Posterior cingulate gyrus (tissue), 11 donors: ENCODE results near the gene MYF6.
"Not testable (repeated sequence)": the region's sequence is repeated elsewhere in the genome, so short reads cannot be mapped to it uniquely, and the experiment has no call there.

Experiments used
- DNase-seq, 10 donors: peaks; one replicate each; pipeline versions ENCODE4 v3.0.0 to v3.0.0-alpha.2; 2020 to 2021; ENCODE audit warnings: mixed read lengths in 3 of 10
- intact Hi-C: fragments of 100-400 bp; cut with DNase I; formaldehyde crosslinking; loops from one replicate; pipeline ENCODE4 v1.15.1; 2023

MYF6 gene

DNA sequence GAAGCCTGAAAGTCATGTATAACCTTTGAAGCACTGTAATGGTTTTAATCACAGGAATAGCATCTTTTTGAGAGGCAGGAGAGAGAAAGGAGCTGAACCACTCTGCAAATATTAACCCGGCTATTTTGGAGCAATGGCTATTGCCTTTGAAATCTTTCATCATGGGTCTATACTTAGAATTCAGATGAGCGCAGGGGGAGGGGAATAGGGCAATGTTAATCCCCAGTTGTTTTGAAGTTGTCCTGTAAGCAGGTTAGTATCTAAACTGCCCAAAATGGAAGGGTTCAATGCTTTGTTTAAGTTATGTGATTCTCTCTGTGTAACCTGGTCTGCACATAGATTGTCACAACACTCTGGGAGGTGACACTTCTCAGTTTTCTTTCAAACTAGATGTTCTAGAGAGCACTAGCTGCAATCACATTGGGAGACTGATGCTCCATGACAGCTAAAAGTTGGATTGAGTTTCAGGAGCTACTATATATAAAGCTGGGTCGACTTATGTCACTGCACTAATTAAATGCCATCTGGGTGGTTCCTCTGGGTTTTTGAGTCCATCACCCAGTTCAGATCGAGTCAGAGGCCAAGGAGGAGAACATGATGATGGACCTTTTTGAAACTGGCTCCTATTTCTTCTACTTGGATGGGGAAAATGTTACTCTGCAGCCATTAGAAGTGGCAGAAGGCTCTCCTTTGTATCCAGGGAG, at the start of gene MYF6:
Gene MYF6, plus strand, starts transcription at position 509 of the 704 bp plus-strand sequence. Its CDS starts 86 bp downstream, at position 595.
- DNase-seq: no peak

GRCh38 chr12:80659512-80660063, 47.8 kb upstream of the MYF6 start:
- DNase-seq: no peak
- intact Hi-C loops: no loop called here

More for the DNA sequence above, at the start of gene MYF6:
- intact Hi-C loops: no loop called here

- intact Hi-C loops: no loop called here
- DNase-seq: no peak
Observed at GRCh38 chr12:80662586-80662985, 44.8 kb upstream of the MYF6 start.

- no peak for DNase-seq
- intact Hi-C loops: no loop called here
Observed at GRCh38 chr12:80670214-80670613, 37.2 kb upstream of the MYF6 start.

GRCh38 chr12:80676042-80676636, 31.3 kb upstream of the MYF6 start:
- intact Hi-C loops: not testable (repeated sequence)
- peak in 2 of 10 donors; percentile 14 to 53 for DNase-seq

- intact Hi-C loops: no loop called here
- DNase-seq: no peak
Observed at GRCh38 chr12:80676856-80677255, 30.6 kb upstream of the MYF6 start.

GRCh38 chr12:80677994-80678393, 29.4 kb upstream of the MYF6 start:
- intact Hi-C loops: no loop called here
- DNase-seq: no peak

DNA sequence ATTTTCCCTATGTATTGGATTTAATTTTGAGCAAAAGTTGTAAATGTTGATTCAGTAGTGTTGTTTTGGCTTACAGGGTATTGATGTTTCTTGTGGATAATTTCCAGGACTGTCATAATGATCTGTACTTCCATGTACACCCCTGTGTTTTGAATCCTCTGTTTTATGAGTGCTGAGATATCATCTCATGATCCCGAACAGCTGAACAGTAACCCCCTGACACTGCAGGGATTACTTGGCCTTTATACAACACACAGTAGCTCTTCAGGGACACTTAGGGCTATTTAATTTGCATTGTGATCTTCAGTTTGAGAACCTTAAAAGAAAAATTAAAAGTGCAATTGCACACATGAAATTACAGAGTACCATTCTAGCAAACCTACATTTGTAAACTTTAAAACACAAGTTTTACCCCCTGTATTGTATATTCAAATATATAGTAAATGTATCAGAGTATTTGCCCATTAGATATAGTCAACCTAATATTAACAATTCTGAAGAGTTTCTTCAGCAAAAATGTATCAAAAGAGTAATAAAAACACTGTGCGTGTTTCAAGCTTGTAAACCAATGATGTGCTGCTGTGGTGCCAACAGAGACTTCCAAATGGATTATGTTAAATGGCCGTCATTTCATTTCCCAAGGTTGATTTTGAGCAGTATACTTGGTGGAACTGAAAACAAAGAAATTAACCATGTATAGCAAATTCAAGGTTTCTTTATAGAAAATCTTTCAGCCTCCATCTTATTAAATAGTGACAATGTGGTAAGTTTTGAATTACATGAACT, 27.9 kb upstream of the MYF6 start:
- intact Hi-C loops: loop anchor here (10.0 kb wide), 1 partner anchor 55 kb away; no protein-coding TSS in a partner anchor
- no peak for DNase-seq

DNA sequence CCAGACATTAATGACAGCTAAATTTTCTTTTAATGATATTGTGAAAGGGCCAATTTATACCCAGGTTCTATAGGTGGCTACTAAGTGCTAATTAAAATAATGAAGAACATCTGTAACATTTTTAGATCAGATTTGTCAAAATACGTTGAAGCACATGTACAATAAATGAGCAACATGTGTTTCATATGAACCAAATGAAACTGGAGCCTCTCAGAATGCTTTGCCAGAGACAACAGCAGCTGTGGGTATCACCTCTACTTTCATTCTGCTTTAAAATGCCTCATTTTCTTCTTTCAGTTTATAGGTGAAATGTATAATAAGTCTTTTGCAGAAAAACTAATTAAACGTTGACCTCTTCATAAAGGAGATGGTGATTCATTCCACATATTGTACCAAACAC, 26.1 kb upstream of the MYF6 start:
- no peak for DNase-seq
- intact Hi-C loops: loop anchor here (10.0 kb wide), 1 partner anchor 56 kb away; no protein-coding TSS in a partner anchor

GRCh38 chr12:80681786-80682185, 25.6 kb upstream of the MYF6 start:
- DNase-seq: no peak
- intact Hi-C loops: loop anchor here (10.0 kb wide), 1 partner anchor 57 kb away; no protein-coding TSS in a partner anchor

- intact Hi-C loops: loop anchor here (10.0 kb wide), 1 partner anchor 59 kb away; no protein-coding TSS in a partner anchor
- no peak for DNase-seq
Observed at GRCh38 chr12:80684077-80684495, 23.3 kb upstream of the MYF6 start.

DNA sequence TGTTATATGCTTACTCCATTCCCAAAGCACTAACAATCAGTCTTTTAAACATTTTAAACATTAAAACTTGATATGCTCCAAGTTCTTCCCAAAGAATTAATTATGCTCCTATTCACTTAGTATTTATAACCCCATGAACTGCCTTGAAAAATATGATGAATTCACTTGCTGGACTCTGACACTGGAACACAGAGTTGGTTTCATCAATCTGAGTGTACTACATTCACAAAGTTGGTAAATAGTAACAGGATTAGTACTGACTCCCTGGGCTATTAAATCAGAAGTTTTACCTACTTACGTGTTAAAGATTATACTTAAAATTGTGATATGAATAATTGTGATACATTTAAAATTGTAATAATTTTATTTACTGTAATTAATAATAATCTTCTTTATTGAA, 17.3 kb upstream of the MYF6 start:
- intact Hi-C loops: no loop called here
- DNase-seq: no peak

- intact Hi-C loops: no loop called here
- no peak for DNase-seq
Observed at GRCh38 chr12:80690513-80690912, 16.9 kb upstream of the MYF6 start.

GRCh38 chr12:80692114-80692513, 15.3 kb upstream of the MYF6 start:
- intact Hi-C loops: no loop called here
- no peak for DNase-seq

DNA sequence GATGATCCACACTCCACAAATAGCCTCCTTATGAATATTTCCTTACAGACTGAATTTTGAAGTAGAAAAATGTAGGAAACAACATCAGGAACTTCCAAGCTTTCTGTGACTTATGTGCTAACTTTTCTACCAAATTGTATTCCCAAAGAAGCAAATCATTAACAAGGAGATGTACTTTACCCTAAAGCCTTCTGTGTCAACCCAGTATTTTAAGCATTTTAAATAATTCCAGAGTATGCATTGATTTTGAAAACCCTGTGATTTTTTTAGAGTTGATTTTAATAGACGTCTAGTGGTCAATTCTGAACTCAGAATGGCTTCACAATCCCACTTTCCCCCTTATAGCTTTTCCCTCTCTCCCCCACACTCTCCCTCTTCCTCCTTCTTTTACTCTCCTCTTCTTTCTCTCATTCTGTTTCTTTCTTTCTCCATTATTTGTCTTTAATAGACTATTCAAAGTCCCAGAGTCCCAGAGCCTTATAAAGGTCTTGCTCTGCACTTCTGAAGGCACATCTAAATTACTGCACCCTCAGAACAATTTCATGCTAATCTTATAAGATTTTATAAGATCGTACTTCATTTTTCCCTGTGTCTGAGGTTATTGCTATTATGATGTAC, 10.1 kb upstream of the MYF6 start:
- DNase-seq: no peak
- intact Hi-C loops: no loop called here

GRCh38 chr12:80698256-80698655, 9.2 kb upstream of the MYF6 start:
- no peak for DNase-seq
- intact Hi-C loops: no loop called here

GRCh38 chr12:80698847-80699542, 8.4 kb upstream of the MYF6 start:
- no peak for DNase-seq
- intact Hi-C loops: no loop called here

GRCh38 chr12:80700327-80700726, 7.1 kb upstream of the MYF6 start:
- DNase-seq: no peak
- intact Hi-C loops: no loop called here

DNA sequence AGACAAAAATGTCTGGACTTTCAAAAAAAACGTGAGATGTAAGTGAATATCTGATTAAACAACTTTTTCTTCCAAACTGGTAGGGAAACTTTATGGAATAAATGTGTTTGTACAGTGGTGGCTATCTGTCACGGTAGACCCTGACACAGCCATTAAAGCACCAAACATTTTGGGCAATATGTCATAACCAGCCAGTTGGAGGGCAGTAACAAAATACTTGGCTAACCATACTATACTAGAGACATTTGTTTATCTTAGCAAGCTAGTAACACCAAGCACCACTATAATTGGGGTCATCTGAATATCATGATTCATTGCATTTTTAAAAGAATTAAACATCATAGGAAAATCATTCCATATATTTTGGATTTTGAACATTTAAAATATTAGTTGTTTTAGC, 6.0 kb upstream of the MYF6 start:
- intact Hi-C loops: no loop called here
- no peak for DNase-seq
